CD4-positive, alpha-beta T cell treated with Interferon alpha-2 for 1 hour (primary cell): Measurements from ENCODE around the gene WDR1.

Experiments used
- DNase-seq, 2 donors: peaks; one replicate each; pipeline ENCODE4 v3.0.0-alpha.2; 2020 to 2022

The WDR1 gene

DNA sequence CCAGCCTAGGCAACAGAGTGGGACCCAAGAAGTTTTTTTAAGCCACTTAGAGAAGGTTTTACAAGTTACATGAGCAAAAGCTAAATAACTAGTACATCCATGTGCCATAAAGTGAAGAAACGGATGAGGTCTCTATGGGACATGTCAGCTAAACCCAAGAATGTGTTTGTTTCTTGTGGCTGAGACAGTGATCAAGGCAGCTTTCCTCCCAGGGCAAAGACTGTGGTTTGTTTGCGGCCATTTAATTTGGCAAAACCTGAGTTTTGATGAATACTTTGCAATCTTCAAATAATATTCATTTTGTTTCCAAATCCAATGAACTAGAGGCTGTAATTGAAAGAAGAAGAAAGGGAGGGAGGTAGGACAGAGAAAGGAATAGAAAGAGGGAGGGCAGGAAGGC, 50.4 kb downstream of the WDR1 start:
- DNase-seq: no peak

DNA sequence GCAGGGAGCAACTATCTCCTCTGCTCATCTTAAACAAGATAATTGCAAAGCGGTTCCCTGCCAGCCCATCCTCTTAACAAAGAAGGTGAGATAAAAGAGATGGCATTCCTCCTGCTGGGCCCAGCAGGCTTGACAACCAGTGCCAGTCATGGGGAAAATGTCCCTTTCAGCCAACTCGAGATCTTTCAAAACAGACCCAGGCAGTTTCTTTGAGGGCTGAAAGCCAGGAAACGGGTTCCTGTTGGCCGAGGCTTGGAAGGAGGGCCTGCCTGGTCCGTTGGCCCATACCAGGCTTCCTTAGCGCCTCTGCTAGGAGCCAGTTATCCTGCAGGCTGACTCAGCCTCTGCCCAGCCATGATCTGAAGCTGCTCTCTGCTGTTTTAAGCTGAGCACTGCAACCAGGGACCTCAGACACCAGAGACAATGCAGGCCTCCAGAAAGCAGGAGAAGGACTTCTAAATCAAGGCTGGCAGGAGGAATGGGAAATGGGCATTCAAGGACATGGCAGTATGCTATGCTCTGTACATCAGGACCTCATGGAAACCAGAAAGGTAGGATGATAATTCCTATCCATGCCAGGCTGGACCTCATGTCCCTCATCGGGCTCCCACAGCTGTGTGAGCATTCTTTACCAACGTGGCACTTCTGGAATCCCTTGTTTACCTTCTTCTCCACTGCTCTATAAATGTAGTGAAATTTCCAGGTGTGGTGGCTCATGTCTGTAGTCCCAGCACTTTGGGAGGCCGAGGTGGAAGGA, 52.9 kb downstream of the WDR1 start:
- DNase-seq: peak in 1 of 2 donors; percentile 34

DNA sequence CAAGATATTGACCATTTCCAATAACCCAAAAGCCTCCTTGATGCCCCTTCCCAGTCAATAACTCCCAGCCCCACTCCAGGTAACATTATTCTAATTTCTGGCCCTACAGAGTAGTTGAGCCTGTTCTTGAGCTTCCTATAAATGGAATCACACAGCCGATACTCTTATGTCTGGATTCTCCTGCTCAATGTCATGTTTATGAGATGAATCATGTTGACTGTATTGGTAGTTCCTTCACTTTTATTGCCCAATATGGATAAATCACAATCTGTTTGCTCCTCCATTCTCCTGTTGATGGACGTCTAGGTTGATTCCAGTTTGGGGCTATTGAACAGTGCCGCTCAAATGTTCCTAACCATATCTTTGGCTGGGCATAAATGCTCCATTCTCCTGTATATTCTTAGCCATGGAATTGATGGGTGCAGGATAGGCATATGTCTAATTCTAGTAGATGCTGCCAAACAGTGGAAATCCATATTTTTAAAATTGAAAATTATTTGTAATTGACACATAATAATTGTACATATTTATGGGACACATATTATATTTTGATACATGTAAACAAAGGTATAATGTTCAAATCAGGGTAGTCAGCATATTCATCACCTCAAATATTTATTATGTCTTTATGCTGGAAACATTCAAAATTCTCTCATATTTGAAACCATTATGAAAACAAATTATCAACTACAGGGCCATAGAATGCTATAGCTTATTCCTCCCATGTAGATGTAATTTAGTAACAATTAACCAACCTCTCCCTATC, 54.8 kb downstream of the WDR1 start:
- no peak for DNase-seq

DNA sequence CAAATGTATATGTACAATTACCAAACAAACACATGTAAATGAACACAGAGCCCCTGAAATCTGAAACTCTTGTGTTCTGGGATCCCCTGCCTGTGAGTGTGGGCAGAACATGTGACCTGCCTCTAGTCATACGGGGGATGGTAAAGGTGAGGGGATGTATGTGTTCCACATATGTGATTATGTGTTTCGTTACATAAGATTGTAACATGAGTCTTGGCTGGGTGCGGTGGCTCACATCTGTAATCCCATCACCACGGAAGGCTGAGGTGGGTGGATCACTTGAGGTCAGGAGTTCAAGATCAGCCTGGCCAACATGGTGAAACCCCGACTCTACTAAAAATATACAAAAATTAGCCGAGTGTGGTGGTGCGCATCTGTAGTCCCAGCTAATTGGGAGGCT, 58.2 kb downstream of the WDR1 start:
- no peak for DNase-seq

DNA sequence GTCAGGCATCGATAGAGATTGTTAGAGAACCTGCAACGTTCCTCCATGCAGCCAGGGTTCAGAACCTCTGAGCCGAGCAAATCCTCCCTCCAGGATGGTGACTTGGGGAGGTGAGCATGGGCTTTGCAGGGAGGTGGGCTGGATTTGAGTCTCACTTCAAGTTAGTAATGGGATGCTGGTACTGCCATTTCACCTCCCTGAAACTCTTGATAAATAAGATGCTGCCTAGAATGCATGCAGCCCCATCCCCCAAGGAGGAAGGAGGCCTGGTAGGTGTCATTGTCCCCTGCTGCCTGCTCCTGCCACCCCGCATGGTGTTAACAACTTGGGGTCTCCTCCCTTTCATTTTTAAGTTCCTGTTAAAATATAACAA, 59.6 kb downstream of the WDR1 start:
- DNase-seq: no peak

DNA sequence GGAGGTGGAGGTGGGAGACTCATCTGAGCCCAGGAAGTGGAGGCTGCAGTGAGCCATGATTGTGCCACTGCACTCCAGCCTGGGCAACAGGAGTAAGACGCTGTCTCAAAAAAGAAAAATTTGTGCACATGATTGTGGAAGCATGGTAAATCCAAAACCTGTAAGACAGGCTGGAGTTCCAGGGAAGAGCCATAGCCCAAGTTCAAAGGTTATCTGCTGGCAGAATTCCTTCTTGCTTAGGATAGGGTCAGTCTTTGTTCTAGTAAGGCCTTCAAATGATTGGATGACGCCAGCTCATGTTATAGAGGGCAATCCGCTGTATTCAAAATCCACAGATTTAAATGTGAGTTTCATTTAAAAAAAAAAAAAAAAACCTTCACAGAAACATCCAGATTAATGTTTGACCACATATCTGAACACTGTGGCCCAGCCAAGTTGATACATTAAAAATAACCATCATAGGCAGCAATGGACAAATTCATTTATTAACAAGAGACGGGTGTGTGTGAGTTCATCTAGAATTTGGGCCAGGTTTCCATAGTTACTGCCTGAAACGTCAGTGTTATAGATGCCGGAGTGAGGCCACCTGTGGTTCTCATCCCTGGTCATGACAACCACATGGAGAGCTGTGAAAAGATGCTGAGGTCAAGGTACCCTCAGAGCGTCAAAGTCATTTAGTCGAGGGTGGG, 60.1 kb downstream of the WDR1 start:
- no peak for DNase-seq

DNA sequence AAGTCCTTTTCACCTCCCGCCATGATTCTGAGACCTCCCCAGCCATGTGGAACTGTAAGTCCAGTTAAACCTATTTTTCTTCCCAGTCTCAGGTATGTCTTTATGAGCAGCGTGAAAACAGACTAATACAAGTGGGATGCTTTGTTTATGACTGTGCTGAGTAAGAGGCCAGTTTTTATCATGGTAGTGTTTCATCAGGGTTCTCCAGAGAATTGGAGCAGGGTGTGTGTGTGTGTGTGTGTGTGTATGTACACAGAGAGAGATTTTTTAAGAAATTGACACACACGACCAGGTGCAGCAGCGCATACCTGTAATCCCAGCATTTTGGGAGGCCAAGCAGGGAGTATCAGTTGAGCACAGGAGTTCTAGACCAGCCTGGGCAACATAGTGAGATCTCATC, 60.7 kb downstream of the WDR1 start:
- DNase-seq: no peak

DNA sequence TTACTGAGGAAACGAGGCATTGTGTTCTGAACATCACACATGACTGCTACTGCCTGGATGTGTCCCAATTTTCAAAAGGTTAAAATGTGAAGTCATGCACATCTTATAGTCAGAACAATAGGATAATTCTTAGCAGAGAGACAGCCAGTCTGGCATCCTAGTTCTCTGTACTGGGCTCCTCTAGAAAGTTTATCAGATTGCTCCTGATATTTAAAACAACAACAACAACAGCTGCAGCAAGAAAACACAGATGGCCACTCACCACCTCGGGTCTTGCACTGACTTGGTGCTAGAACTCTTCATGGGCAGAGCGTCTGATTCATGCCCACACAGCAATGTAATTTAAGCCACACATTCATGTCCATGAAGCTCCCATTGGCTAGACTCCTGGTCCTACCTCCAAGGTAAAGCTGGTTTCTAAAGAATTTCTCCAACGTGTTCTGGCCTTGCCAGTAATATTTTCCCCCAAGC, 62.0 kb downstream of the WDR1 start:
- DNase-seq: no peak

DNA sequence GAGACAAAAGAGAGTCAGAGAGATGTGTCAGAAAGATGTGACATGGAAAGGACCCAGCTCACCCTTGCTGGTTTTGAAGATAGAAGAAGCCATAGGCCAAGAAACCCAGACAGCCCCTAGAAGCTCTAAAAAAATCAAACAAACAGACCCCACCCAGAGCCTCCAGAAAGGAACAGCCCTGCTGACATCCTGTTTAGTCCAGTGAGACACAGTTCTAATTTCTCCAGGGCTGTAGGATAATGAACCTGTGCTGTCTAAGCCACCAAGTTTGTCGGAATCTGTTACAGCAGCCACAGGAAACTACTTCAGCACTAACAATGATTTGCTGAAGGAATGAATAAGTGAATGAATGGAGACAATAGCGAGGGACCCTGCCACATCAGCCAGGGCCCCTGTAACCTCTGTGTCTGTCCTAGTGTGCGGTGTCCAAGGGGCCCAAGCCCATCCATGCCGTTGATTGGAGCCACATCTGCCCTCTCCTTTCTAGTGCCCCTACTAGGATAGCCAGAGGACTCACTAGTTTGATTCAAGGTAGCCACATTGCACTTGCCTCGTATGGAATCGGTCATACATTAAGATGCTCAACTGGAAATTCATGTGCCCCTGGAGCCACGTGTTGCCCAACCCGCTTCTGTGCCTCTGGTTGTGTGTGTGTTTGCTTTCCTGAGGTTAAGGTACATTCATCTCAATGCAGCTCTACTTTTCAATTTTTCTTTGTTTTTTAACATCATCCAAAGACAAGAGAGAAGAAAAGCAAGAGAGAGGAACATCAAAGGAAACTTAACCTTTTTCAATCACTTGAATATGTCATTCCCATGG, 62.8 kb downstream of the WDR1 start:
- no peak for DNase-seq

DNA sequence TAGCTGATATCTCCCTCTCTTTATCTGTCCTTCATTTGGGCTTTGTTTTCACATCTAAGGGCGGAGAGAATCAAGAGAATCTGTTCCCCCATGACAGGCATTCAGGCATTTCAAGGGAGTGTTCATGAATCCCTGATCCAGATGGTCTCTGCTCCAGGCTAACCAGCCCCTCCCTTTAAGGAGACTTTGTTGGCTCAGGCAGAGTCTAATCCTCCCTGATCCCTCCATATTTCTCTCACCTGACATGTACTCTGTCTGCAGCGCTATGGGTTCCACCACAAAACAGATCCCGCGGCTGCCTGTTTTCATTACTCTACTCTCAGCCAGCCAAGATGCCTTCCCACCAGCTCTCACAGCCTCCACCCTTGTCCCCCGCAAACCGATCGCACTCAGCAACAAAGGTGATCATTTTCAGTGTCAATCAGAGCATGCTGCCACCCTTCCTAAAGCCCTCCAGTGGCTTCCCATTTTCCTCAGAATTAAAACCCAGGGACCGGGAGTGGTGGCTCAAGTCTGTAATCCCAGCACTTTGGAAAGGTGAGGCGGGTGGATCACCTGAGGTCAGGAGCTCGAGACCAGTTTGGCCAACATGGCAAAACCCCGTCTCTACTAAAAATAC, 65.0 kb downstream of the WDR1 start:
- no peak for DNase-seq

DNA sequence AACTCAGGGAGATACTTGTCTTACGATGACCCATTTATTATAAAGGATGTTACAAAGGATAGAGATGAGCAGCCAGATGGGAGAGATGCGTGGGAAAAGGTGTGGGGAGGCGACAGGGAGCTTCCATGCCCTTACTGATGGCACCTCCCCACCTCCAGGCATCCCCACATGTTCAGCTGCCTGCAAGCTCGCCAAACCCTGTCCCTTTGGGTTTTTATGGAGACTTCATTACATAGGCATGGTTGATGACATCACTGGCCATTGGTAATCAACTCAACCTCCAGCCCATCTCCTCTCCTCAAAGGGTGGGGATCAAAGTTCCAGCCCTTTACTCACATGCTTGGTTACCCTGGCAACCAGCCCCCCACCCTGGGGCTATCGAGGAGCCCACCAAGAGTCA, 65.9 kb downstream of the WDR1 start:
- DNase-seq: no peak

DNA sequence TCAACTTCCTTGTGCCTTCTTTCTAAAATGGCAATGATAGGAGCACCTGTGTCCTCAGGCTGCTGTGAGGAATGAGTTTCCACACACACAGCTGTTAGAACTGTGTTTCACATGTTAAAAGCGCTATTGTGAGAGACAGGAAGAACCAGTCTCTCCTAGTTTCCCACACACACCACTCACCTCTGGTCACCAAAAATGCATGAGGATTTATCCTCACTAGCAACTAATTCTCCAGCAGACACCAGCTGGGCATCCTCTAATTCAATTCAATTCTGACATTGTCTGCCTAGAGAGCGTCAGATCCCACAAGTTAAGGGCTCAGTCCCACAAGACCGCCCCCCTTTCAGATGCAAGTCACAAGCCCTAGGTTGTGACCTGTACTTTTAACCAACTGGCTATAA, 66.3 kb downstream of the WDR1 start:
- no peak for DNase-seq

DNA sequence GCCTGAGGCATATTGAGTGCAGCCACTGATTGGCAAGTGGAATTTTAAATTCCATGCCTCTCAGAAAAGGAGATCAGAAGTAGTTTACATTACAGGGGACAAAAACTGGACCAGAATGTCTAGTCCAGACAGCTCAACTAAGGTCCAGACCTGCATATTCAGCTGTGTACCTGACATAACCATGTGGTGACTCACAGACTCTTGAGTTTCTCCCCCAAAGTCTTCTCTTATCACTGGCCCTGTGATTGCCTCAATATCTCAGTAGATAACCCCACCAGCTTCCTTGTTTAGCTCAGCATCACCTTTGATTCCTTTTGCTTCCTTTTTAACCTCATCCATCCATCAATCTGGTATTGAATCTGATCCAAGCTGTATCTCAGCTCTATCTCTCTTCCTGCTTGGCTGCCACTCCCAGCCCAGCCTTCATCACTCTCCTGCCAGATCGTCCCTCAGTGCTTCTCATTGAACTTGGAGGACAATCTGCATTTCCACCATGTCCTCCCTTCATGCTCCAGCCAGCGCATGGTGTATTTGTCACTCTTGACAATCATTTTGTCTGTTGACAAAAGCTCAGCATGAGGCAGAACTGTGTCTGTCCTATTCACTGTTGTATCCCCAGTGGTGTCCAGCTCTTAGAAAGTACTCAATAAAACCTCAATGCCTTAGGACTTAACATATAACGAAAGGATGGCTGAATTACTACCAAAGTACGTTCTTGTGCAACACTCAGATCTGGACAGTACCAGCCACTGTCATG, 67.5 kb downstream of the WDR1 start:
- no peak for DNase-seq

DNA sequence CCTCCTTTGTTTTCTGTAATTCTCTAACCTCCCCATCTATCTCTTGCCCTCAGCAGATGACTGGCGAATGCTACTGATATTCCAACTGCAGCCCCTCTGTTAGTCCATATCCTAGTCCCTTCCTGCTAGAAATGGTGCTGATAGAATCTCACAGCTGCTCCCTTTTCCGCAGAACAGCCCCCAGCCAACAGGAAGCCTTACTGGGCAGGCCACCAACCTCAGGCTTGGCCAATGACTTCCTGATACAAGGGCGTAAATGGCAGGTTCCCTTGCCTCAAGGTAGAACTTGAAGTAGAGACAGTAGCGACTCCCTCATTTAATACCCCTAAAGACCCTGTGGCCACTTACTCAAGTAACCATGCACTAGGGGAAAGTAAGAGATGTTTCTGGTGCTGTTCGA, 68.6 kb downstream of the WDR1 start:
- no peak for DNase-seq

DNA sequence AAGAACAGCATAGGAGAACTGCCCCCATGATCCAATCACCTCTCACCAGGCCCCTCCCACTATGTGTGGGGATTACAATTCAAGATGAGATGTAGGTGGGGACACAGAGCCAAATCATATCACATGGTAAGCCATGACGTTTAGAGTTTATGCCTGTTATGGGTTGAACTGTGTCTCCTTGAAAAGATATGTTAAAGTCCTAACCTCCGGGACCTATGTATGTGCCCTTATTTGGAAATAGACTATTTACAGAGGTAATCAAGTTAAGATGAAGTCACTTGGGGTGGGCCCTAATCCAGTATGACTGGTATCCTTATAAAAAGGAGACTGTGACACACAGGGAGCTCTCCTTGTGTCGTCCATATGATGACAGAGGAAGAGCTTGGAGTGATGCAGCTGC, 70.1 kb downstream of the WDR1 start:
- no peak for DNase-seq

DNA sequence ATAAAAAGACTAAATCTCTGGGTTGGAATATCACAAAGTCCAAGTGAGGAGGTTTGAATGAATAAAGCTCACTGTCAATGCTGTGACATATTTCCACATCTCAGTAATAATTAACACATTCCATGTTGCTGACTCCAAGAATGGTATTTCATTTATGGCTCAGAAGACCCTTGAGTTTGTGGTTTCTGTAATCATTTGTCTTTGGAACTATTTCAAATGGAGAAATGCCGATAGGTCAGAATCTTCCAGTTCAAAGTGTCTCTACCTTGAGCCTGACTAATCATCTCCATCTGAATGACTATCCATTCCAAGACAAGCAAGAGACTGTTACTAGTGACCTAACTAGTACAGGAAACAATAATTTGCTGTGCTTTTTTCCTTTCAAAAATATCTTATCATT, 71.1 kb downstream of the WDR1 start:
- no peak for DNase-seq

DNA sequence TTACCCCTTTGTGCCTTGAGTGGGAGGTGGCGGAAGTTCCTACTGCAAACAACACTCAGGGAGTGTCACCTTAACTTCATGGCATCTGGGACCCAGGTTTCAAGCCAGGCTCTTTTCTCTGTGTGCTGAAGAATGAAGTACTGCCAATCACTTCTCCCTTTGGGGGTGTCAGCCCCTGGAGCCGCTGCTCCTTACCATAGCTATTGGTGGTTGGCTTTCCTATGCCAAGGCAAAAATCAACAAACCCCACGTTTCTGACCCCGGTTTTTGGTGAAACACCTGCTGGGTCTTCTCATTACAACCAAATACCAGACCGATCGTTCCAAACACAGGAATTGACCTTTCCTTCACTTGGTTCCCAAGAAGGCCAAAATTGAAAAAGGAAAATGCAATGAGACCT, 75.6 kb downstream of the WDR1 start:
- DNase-seq: no peak

DNA sequence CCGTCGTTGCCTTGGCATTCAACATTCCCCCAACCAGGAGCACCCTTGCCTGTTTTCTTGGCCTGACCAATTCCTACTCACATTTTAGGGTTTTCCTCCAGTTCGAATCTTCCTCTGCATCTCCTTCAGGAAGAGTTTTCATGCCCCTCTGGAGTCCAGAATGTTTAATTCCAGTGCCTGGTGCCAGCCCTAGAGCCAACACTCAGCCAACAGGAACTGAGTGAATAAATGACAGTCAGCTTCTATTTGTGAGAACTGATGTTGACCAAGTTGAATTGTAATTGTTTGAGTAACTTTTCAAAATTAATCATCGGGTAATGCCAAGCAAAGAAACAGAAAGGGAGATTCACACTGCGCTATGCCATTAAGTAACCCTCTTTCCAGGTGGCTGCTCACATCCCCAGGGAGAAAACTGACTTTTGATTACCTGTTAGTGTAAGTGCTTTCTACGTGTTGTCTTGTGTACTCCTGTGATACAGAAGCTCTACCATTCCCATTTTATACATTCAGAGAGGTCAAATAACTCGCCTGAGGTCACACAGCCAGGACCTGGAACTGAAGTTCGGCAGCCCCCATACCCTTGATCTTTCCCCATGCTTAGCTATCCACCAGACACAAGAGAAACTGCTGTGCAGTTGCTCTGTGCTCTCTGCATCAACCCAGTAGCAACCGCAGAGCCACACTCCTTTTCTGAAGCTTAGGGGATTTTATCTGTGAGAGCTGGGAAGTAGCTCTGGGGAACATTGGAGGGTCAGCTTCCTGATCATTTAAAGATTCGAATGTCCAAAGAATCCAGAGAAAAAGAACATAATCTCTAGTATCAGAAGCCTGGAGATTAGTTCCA, 76.3 kb downstream of the WDR1 start:
- no peak for DNase-seq

DNA sequence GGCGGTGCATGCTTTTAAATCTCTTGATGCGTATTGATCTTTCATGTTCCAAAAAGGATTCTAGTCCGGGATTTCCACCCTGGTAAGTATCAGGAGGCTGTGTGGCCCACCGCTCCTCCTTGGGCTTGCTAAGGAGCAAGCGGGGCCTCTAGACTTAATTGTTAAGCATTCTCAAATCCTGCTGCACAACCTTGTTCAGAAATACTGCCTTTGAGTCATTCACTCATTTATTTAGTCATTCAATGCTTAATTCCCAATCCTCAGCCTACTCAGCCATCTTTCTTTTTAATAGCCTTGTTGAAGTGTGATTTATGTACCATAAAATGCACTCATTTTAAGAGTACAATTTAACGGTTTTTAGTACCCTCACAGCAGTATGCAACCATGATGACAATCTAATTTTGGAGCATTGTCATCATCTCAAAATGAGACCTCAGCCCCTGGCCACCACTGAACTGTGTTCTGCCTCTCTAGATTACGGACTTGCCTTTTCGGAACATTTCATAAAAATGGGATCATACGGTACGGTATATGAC, 79.7 kb downstream of the WDR1 start:
- DNase-seq: no peak

DNA sequence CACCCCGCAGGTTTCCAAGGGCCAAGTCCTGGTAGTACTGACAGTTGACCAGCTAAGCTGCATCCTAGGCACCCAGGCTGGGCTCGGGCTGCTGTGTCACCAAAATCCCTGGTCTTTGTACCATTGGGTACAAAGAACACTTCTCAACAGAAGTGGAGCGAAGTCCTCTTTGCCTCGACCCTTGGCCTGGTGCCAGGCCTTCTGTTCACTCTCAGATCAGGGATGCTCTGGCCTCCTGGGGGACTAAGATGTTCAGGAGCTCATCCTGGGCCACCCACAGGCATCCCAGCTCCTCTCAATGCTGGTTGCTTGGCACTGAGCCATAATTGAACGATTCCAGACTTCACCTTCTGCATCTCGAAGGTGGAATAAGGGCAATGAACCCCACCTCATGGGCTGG, 81.5 kb downstream of the WDR1 start:
- no peak for DNase-seq
